ENCODE data around the gene LRRC47.

LRRC47 gene

GRCh38 chr1:3819771-3820200, 23.5 kb upstream of the LRRC47 start:
- H3K27me3 ChIP-seq (ENCODE audit: insufficient read depth, poor library complexity, severe bottlenecking), result no peaks in the 10 kb centered on the region
- TF ChIP-seq GABPA (IDR thresholded peaks at IDR 0.05; ENCODE audit: low read depth), result no peak
- TF ChIP-seq SPI1 (IDR thresholded peaks at IDR 0.05; ENCODE audit: borderline replicate concordance, low read depth), result no peak
- TF ChIP-seq REST (IDR thresholded peaks at IDR 0.05; ENCODE audit: insufficient replicate concordance, low read depth), result no peak
- no peak for TF ChIP-seq CTCF (IDR thresholded peaks at IDR 0.05; ENCODE audit: insufficient read depth, low read length)
- no peak for TF ChIP-seq POLR2AphosphoS5 (IDR thresholded peaks at IDR 0.05; ENCODE audit: low read depth)
- H3K4me3 ChIP-seq (replicated peaks; ENCODE audit: insufficient read depth, low read length), result no peak overlapping the region
- no peak overlapping the region for H3K27ac ChIP-seq (replicated peaks)
- DNase-seq (ENCODE audit: low read depth in 1 of 2, low spot score in 1 of 2), result no peak

GRCh38 chr1:3817821-3818597, 21.7 kb upstream of the LRRC47 start:
- Histone ChIP-seq H3K27ac (replicated peaks) (no peak overlapping the region), H3K4me3 (replicated peaks; ENCODE audit: insufficient read depth, low read length) (no peak overlapping the region), H3K27me3 (ENCODE audit: insufficient read depth, poor library complexity, severe bottlenecking) (no peaks in the 10 kb centered on the region)
- no peak for TF ChIP-seq SPI1 (IDR thresholded peaks at IDR 0.05; ENCODE audit: borderline replicate concordance, low read depth)
- no peak for TF ChIP-seq CTCF (IDR thresholded peaks at IDR 0.05; ENCODE audit: insufficient read depth, low read length)
- no peak for TF ChIP-seq REST (IDR thresholded peaks at IDR 0.05; ENCODE audit: insufficient replicate concordance, low read depth)
- TF ChIP-seq GABPA (IDR thresholded peaks at IDR 0.05; ENCODE audit: low read depth), result no peak
- no peak for DNase-seq (ENCODE audit: low read depth in 1 of 2, low spot score in 1 of 2)

GRCh38 chr1:3817138-3817740, 20.9 kb upstream of the LRRC47 start:
- Histone ChIP-seq H3K4me3 (replicated peaks; ENCODE audit: insufficient read depth, low read length) (no peak overlapping the region), H3K27ac (replicated peaks) (no peak overlapping the region), H3K27me3 (ENCODE audit: insufficient read depth, poor library complexity, severe bottlenecking) (no peaks in the 10 kb centered on the region)
- no peak for DNase-seq (ENCODE audit: low read depth in 1 of 2, low spot score in 1 of 2)
- no peak for TF ChIP-seq POLR2AphosphoS5 (IDR thresholded peaks at IDR 0.05; ENCODE audit: low read depth)
- TF ChIP-seq REST (IDR thresholded peaks at IDR 0.05; ENCODE audit: insufficient replicate concordance, low read depth), result no peak
- TF ChIP-seq SPI1 (IDR thresholded peaks at IDR 0.05; ENCODE audit: borderline replicate concordance, low read depth), result no peak
- no peak for TF ChIP-seq CTCF (IDR thresholded peaks at IDR 0.05; ENCODE audit: insufficient read depth, low read length)
- no peak for TF ChIP-seq GABPA (IDR thresholded peaks at IDR 0.05; ENCODE audit: low read depth)

Data from HL-60 (cell line).